Peyer's patch (tissue), 4 donors: Measurements from ENCODE around the gene C11orf68.

Experiments used
- CTCF ChIP-seq, 6 experiments: fragments of 450-650 bp in 4 of 6; fragments of 200-600 bp in 2 of 6; sonication (generic) in 1 of 6; IDR thresholded peaks; one replicate each; pipeline ENCODE4 v1.5.1; 2017 to 2019; ENCODE audit warnings: antibody characterized with exemption in 6 of 6, mild to moderate bottlenecking in 3 of 6, moderate library complexity in 1 of 6
- POLR2A ChIP-seq, 2 donors: fragments of 450-650 bp; IDR thresholded peaks; one replicate each; pipeline ENCODE4 v1.5.1; 2017; ENCODE audit warnings: antibody characterized with exemption in 2 of 2, mild to moderate bottlenecking in 2 of 2, moderate library complexity in 2 of 2

GRCh38 chr11:65883058-65883761 lies 35.7 kb downstream of the C11orf68 start:
- TF ChIP-seq CTCF (IDR thresholded peaks at IDR 0.05), result no peak
- no peak for TF ChIP-seq POLR2A (IDR thresholded peaks at IDR 0.05)
